ENCODE results near the gene PAX7. TPM values are rescaled to one million over a fixed set of nuclear protein-coding genes. Genes with fewer than 3 reads are reported as not detected.

PAX7 gene
- total and polyA plus RNA-seq, 2 experiments from 2014 or later: 0.03 TPM; not detected in 1

- Mint-ChIP-seq H3K4me1 (peaks cover 60% of the 10 kb centered on the region), H3K36me3 (ENCODE audit: low read depth) (no peaks in the 10 kb centered on the region)
- peaks cover 42% of the 10 kb centered on the region for H3K27me3 ChIP-seq (ENCODE audit: insufficient read depth)
Observed at GRCh38 chr1:18673976-18674375, 43.3 kb downstream of the PAX7 start.

GRCh38 chr1:18676332-18676781, 45.7 kb downstream of the PAX7 start:
- Mint-ChIP-seq H3K4me1 (peaks cover 45% of the 10 kb centered on the region), H3K27me3 (ENCODE audit: insufficient read depth, low read depth, poor library complexity) (peaks cover 43% of the 10 kb centered on the region), H3K36me3 (ENCODE audit: low read depth) (no peaks in the 10 kb centered on the region), H3K27ac (no peak overlapping the region), H3K4me3 (peak overlapping the region; percentile 25; the same call in 1 of the 3 replicates), H3K9me3 (no peaks in the 10 kb centered on the region; the same call in 2 of the 3 replicates)
- DNase-seq (ENCODE audit: low spot score): peak; percentile 53
- Histone ChIP-seq H3K4me2 (peak overlapping the region; percentile 75), H3K4me3 (peak overlapping the region; percentile 30; the same call in 1 of the 2 replicates), H3K27ac (ENCODE audit: low read depth) (no peak overlapping the region), H3K36me3 (ENCODE audit: insufficient read depth) (no peaks in the 10 kb centered on the region), H3F3A (replicated peaks; ENCODE audit: low read depth) (0 out of 2 replicates have a peak, but pooled peaks cover 4% of the 10 kb centered on the region), H3K4me1 (ENCODE audit: insufficient read depth) (peaks cover 31% of the 10 kb centered on the region), H3K9me2 (ENCODE audit: insufficient read depth) (no peaks in the 10 kb centered on the region), H3K79me2 (replicated peaks; ENCODE audit: insufficient read depth) (no peaks in the 10 kb centered on the region), H2AFZ (peak overlapping the region; percentile 38; the same call in 1 of the 2 replicates), H3K27me3 (ENCODE audit: insufficient read depth) (peaks cover 58% of the 10 kb centered on the region), H4K20me1 (replicated peaks; ENCODE audit: insufficient read depth) (no peaks in the 10 kb centered on the region)
- TF ChIP-seq, protein P1, sequence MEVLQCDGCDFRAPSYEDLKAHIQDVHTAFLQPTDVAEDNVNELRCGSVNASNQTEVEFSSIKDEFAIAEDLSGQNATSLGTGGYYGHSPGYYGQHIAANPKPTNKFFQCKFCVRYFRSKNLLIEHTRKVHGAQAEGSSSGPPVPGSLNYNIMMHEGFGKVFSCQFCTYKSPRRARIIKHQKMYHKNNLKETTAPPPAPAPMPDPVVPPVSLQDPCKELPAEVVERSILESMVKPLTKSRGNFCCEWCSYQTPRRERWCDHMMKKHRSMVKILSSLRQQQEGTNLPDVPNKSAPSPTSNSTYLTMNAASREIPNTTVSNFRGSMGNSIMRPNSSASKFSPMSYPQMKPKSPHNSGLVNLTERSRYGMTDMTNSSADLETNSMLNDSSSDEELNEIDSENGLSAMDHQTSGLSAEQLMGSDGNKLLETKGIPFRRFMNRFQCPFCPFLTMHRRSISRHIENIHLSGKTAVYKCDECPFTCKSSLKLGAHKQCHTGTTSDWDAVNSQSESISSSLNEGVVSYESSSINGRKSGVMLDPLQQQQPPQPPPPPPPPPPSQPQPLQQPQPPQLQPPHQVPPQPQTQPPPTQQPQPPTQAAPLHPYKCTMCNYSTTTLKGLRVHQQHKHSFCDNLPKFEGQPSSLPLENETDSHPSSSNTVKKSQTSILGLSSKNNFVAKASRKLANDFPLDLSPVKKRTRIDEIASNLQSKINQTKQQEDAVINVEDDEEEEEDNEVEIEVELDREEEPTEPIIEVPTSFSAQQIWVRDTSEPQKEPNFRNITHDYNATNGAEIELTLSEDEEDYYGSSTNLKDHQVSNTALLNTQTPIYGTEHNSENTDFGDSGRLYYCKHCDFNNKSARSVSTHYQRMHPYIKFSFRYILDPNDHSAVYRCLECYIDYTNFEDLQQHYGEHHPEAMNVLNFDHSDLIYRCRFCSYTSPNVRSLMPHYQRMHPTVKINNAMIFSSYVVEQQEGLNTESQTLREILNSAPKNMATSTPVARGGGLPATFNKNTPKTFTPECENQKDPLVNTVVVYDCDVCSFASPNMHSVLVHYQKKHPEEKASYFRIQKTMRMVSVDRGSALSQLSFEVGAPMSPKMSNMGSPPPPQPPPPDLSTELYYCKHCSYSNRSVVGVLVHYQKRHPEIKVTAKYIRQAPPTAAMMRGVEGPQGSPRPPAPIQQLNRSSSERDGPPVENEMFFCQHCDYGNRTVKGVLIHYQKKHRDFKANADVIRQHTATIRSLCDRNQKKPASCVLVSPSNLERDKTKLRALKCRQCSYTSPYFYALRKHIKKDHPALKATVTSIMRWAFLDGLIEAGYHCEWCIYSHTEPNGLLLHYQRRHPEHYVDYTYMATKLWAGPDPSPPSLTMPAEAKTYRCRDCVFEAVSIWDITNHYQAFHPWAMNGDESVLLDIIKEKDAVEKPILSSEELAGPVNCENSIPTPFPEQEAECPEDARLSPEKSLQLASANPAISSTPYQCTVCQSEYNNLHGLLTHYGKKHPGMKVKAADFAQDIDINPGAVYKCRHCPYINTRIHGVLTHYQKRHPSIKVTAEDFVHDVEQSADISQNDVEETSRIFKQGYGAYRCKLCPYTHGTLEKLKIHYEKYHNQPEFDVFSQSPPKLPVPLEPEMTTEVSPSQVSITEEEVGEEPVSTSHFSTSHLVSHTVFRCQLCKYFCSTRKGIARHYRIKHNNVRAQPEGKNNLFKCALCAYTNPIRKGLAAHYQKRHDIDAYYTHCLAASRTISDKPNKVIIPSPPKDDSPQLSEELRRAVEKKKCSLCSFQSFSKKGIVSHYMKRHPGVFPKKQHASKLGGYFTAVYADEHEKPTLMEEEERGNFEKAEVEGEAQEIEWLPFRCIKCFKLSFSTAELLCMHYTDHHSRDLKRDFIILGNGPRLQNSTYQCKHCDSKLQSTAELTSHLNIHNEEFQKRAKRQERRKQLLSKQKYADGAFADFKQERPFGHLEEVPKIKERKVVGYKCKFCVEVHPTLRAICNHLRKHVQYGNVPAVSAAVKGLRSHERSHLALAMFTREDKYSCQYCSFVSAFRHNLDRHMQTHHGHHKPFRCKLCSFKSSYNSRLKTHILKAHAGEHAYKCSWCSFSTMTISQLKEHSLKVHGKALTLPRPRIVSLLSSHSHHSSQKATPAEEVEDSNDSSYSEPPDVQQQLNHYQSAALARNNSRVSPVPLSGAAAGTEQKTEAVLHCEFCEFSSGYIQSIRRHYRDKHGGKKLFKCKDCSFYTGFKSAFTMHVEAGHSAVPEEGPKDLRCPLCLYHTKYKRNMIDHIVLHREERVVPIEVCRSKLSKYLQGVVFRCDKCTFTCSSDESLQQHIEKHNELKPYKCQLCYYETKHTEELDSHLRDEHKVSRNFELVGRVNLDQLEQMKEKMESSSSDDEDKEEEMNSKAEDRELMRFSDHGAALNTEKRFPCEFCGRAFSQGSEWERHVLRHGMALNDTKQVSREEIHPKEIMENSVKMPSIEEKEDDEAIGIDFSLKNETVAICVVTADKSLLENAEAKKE (CRISPR knock-in tag; IDR thresholded peaks at IDR 0.05): no peak
- TF ChIP-seq, protein P2, sequence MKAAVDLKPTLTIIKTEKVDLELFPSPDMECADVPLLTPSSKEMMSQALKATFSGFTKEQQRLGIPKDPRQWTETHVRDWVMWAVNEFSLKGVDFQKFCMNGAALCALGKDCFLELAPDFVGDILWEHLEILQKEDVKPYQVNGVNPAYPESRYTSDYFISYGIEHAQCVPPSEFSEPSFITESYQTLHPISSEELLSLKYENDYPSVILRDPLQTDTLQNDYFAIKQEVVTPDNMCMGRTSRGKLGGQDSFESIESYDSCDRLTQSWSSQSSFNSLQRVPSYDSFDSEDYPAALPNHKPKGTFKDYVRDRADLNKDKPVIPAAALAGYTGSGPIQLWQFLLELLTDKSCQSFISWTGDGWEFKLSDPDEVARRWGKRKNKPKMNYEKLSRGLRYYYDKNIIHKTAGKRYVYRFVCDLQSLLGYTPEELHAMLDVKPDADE (IDR thresholded peaks at IDR 0.05): peak; percentile 48; the same call in 1 of the 2 replicates
- ATAC-seq: peak; percentile 44

More at GRCh38 chr1:18673976-18674375, 43.3 kb downstream of the PAX7 start:
- H3K27ac ChIP-seq (ENCODE audit: low read depth): no peak overlapping the region
- no peaks in the 10 kb centered on the region for H3K79me2 ChIP-seq (replicated peaks; ENCODE audit: insufficient read depth)
- no peak overlapping the region for H3K4me2 ChIP-seq
- Mint-ChIP-seq H3K27ac (no peak overlapping the region), H3K27me3 (ENCODE audit: insufficient read depth, low read depth, poor library complexity) (peaks cover 40% of the 10 kb centered on the region), H3K4me3 (no peak overlapping the region), H3K9me3 (no peaks in the 10 kb centered on the region; the same call in 2 of the 3 replicates)
- peaks cover 37% of the 10 kb centered on the region for H3K4me1 ChIP-seq (ENCODE audit: insufficient read depth)
- TF ChIP-seq CTCF (conservative IDR thresholded peaks at IDR 0.05; ENCODE audit: low read depth in 2 of 2): peak; percentile 38 to 48
- TF ChIP-seq, protein P2 (IDR thresholded peaks at IDR 0.05): no peak
- no peaks in the 10 kb centered on the region for H3K36me3 ChIP-seq (ENCODE audit: insufficient read depth)
- no peak overlapping the region for H3K4me3 ChIP-seq
- DNase-seq (ENCODE audit: low spot score) (peak; percentile 54), ATAC-seq (peak; percentile 9; the same call in 1 of the 3 replicates)
- 0 out of 2 replicates have a peak, but pooled peaks cover 4% of the 10 kb centered on the region for H3F3A ChIP-seq (replicated peaks; ENCODE audit: low read depth)
- no peak overlapping the region for H2AFZ ChIP-seq
- H4K20me1 ChIP-seq (replicated peaks; ENCODE audit: insufficient read depth): no peaks in the 10 kb centered on the region
- H3K9me2 ChIP-seq (ENCODE audit: insufficient read depth): no peaks in the 10 kb centered on the region
